Measurements from ENCODE around the gene PON1. TPM values are rescaled to one million over a fixed set of nuclear protein-coding genes. Genes with fewer than 3 reads are reported as not detected.

PON1 gene
- polyA plus RNA-seq, 1 donor (not counting 4 experiments of a cell fraction or from before 2014, with no cell fraction given), result not detected

- Histone ChIP-seq H3K9me3 (ENCODE audit: control insufficient read depth, low read depth, low read length) (no peaks in the 10 kb centered on the region), H3K4me2 (ENCODE audit: control insufficient read depth, extremely low read depth, insufficient read depth, low read depth, low read length) (no peak overlapping the region), H4K20me1 (ENCODE audit: control insufficient read depth, extremely low read depth, insufficient read depth, low read length) (no peaks in the 10 kb centered on the region), H3K27me3 (ENCODE audit: control insufficient read depth, extremely low read depth, insufficient read depth, low read length) (no peaks in the 10 kb centered on the region), H3K9ac (ENCODE audit: control insufficient read depth, extremely low read depth, insufficient read depth, low read length) (no peak overlapping the region), H3K79me2 (ENCODE audit: control insufficient read depth, insufficient read depth, low read length) (no peaks in the 10 kb centered on the region), H3K27ac (ENCODE audit: control insufficient read depth, insufficient read depth, low read length) (no peak overlapping the region), H3K9me1 (ENCODE audit: control insufficient read depth, extremely low read depth, insufficient read depth, low read length) (no peaks in the 10 kb centered on the region), H3K36me3 (ENCODE audit: control insufficient read depth in 2 of 2, extremely low read depth in 1 of 2, insufficient read depth in 2 of 2, low read length in 2 of 2) (no peaks in the 10 kb centered on the region), H3K4me3 (ENCODE audit: control insufficient read depth in 2 of 3, extremely low read depth in 1 of 3, insufficient read depth in 2 of 3, low read depth in 1 of 3, low read length in 3 of 3) (no peak overlapping the region), H2AFZ (ENCODE audit: control insufficient read depth, low read length) (no peak overlapping the region), H3K4me1 (ENCODE audit: control insufficient read depth, extremely low read depth, insufficient read depth, low read length) (no peaks in the 10 kb centered on the region)
- TF ChIP-seq EZH2 (IDR thresholded peaks at IDR 0.05; ENCODE audit: low read length), result no peak
- no peak for TF ChIP-seq CTCF (optimal IDR thresholded peaks at IDR 0.05 in 1 of 3, IDR thresholded peaks at IDR 0.05 in 1 of 3, conservative IDR thresholded peaks at IDR 0.05 in 1 of 3; ENCODE audit: extremely low read depth in 1 of 3, insufficient read depth in 2 of 3, low read length in 3 of 3)
- DNase-seq (ENCODE audit: low read depth, low spot score), result no peak
- no peak for FAIRE-seq
- dilution Hi-C loops (cut with MboI; ENCODE audit: extremely low pct_ligation_motif_present, low sequenced_read_pairs), result no loop called here
Measured at GRCh38 chr7:95298091-95298490, 26.2 kb downstream of the PON1 start.

- no peak overlapping the region for H3K4me2 ChIP-seq (ENCODE audit: control insufficient read depth, extremely low read depth, insufficient read depth, low read depth, low read length)
- no peaks in the 10 kb centered on the region for H3K36me3 ChIP-seq (ENCODE audit: control insufficient read depth in 2 of 2, extremely low read depth in 1 of 2, insufficient read depth in 2 of 2, low read length in 2 of 2)
- dilution Hi-C loops (cut with MboI; ENCODE audit: extremely low pct_ligation_motif_present, low sequenced_read_pairs), result no loop called here
- no peaks in the 10 kb centered on the region for H3K79me2 ChIP-seq (ENCODE audit: control insufficient read depth, insufficient read depth, low read length)
- no peaks in the 10 kb centered on the region for H3K9me1 ChIP-seq (ENCODE audit: control insufficient read depth, extremely low read depth, insufficient read depth, low read length)
- no peaks in the 10 kb centered on the region for H3K4me1 ChIP-seq (ENCODE audit: control insufficient read depth, extremely low read depth, insufficient read depth, low read length)
- H3K4me3 ChIP-seq (ENCODE audit: control insufficient read depth in 2 of 3, extremely low read depth in 1 of 3, insufficient read depth in 2 of 3, low read depth in 1 of 3, low read length in 3 of 3), result no peak overlapping the region
- H2AFZ ChIP-seq (ENCODE audit: control insufficient read depth, low read length), result no peak overlapping the region
- no peak overlapping the region for H3K9ac ChIP-seq (ENCODE audit: control insufficient read depth, extremely low read depth, insufficient read depth, low read length)
- no peaks in the 10 kb centered on the region for H4K20me1 ChIP-seq (ENCODE audit: control insufficient read depth, extremely low read depth, insufficient read depth, low read length)
- no peaks in the 10 kb centered on the region for H3K27me3 ChIP-seq (ENCODE audit: control insufficient read depth, extremely low read depth, insufficient read depth, low read length)
- H3K27ac ChIP-seq (ENCODE audit: control insufficient read depth, insufficient read depth, low read length), result no peak overlapping the region
- TF ChIP-seq CTCF (optimal IDR thresholded peaks at IDR 0.05 in 1 of 3, IDR thresholded peaks at IDR 0.05 in 1 of 3, conservative IDR thresholded peaks at IDR 0.05 in 1 of 3; ENCODE audit: extremely low read depth in 1 of 3, insufficient read depth in 2 of 3, low read length in 3 of 3), result no peak
- TF ChIP-seq EZH2 (IDR thresholded peaks at IDR 0.05; ENCODE audit: low read length), result no peak
- H3K9me3 ChIP-seq (ENCODE audit: control insufficient read depth, low read depth, low read length), result no peaks in the 10 kb centered on the region
- DNase-seq (ENCODE audit: low read depth, low spot score) (no peak), FAIRE-seq (no peak)
Measured at GRCh38 chr7:95297041-95297440, 27.3 kb downstream of the PON1 start.

All from keratinocyte (primary cell).